Panc1 (cell line): ENCODE measurements around the gene DNASE1L1.

Experiments
- CTCF ChIP-seq: fragments of 450-650 bp; IDR thresholded peaks from 2 replicates; pipeline ENCODE4 v1.5.1; 2017; ENCODE audit warnings: mild to moderate bottlenecking
- POLR2AphosphoS5 ChIP-seq: IDR thresholded peaks from 2 replicates; pipeline ENCODE4 v1.6.1; 2012; ENCODE audit warnings: mild to moderate bottlenecking, low read depth, low read length, moderate library complexity
- REST ChIP-seq, 2 experiments: IDR thresholded peaks; 2 replicates each; pipeline ENCODE4 v1.6.1; 2011 to 2012; ENCODE audit warnings: low read depth in 2 of 2, control low read depth in 1 of 2, low read length in 1 of 2, mild to moderate bottlenecking in 1 of 2, moderate library complexity in 1 of 2; ENCODE audit not compliant: insufficient read depth in 1 of 2
- SIN3A ChIP-seq: IDR thresholded peaks from 2 replicates; pipeline ENCODE4 v1.6.1; 2012; ENCODE audit warnings: low read depth, mild to moderate bottlenecking, low read length, moderate library complexity, borderline replicate concordance; ENCODE audit not compliant: insufficient read depth

GRCh38 chrX:154357205-154357604 is 51.8 kb downstream of the DNASE1L1 start:
- TF ChIP-seq CTCF (no peak), POLR2AphosphoS5 (no peak), SIN3A (no peak), REST (IDR thresholded peaks at IDR 0.05; ENCODE audit: insufficient read depth in 1 of 2, low read depth in 2 of 2, low read length in 1 of 2) (no peak)
